GM18907 (cell line): Measurements from ENCODE around the gene BABAM2.

Experiments used
- ATAC-seq: cut with Tn5 transposase; IDR thresholded peaks from one replicate; pipeline ENCODE4 v1.9.1; 2021; ENCODE audit warnings: mild to moderate bottlenecking, moderate library complexity; ENCODE audit not compliant: unreplicated experiment

Gene BABAM2

GRCh38 chr2:28058791-28059190 lies 168.3 kb downstream of the BABAM2 start:
- ATAC-seq = no peak

DNA sequence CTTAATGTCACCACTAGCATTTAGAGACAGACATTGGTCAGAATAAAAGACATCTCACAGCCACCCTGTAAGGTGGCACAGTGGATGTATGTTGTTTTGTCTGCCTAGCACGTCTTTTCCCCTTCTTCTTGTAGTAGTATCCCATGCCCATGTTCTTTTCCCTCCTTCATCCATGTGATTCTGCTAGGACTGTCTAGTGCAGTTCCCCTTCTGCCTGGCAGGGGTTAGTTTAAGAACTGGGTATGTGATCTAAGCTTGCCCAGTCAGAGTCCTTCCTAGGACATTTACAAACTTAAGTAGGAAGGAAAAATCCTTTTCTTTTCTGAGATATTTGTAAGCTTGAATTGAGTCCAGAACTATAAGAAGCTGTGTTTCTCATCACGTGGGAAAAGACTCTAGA lies 172.3 kb downstream of the BABAM2 start:
- ATAC-seq = no peak

DNA sequence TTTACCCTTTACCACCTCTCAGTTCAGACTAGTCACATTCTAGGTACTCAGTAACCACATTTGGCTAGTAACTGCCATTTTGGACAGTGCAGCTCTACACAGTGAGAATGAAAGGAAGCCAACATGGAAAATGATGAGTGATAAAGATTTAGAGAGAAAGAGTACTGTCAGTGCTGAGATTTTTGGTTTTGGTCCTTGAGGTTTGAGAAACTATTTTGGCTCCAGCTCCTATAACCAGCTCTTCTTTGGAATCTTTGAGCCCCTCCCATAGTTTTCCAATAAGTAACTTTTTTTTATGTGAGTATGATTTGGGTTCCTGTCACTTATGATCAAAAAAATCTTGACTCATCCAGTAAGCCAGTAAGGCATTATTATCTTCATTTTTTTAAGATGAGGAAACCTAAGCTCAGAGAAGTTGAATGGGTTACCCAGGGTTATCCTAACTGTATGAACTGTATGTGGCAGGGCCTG lies 173.0 kb downstream of the BABAM2 start:
- no peak for ATAC-seq

DNA sequence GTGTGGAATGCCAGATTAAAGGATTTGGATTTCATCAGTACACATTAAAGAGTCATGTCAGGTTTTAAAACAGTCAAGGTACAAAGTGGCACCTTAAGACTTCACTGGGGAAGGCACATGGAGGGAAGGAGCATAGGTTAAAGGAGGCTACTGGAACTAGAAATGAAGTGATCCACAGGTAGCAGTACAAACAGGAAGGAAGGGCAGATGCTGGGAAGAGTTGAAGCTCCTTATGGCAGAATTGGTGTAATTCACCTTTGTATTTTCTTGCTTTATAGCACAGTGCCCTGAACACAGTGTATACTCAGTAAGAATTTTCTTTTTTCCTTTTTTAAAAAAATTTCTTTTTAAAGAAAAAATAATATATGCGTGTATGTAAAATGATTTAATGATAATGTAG lies 177.1 kb downstream of the BABAM2 start:
- no peak for ATAC-seq

DNA sequence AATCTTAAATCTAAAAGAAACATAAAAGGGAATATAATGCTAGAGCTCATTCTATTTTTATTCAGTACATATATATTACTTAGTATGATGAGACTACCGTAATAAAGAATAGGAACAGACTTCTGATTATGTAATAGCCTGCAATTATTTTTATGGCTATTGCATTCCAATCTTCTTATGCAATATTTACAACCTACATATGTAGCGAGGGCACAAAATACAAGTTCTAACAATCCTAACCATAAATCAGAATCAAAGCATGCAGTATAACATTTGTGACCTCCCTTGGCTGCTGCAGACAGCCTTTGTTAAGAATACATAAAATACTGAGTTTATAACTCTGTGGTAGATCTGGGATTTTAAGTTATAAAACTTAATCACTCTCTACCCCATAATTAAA lies 177.6 kb downstream of the BABAM2 start:
- ATAC-seq = no peak

DNA sequence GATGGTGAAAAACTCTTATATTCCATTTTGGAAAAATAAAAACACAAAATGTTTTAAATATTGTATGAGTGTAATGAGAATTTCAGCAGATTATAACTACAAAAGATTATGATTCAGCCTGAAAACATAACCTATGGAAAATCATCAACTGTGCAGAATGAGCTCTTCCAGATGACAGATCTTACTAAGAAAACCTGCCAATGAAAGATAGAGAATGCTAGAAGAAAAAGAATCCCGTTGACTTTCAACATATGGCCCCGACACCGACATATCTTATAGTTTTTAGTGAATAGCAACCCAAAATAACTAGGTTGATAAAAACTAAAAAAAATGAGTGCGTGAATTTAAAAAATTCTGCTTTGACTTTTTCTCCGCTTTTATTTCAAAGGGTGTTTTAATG lies 178.0 kb downstream of the BABAM2 start:
- no peak for ATAC-seq

DNA sequence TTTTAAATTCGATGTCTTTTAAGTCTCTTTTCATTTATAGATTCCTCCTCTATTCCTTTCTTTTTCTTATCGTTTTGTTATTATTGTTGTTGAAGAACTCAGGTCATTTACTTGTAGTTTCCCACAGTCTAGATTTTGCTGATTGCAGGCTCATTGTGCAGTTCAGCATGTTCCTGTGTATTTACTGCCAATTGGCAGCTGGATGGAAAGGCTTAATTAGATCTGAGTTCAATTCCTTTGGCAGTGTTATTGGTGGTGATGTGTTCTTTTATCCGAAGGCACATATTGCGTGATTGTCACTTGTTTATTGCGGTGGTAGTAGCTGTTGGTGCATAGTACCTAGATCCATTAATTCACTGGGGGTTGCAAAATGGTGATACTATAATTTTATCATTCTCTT lies 180.7 kb downstream of the BABAM2 start:
- no peak for ATAC-seq

GRCh38 chr2:28074137-28074536 lies 183.6 kb downstream of the BABAM2 start:
- no peak for ATAC-seq

- no peak for ATAC-seq
Observed at GRCh38 chr2:28080911-28081310, 190.4 kb downstream of the BABAM2 start.

- ATAC-seq = no peak
Observed at GRCh38 chr2:28082131-28082530, 191.6 kb downstream of the BABAM2 start.

DNA sequence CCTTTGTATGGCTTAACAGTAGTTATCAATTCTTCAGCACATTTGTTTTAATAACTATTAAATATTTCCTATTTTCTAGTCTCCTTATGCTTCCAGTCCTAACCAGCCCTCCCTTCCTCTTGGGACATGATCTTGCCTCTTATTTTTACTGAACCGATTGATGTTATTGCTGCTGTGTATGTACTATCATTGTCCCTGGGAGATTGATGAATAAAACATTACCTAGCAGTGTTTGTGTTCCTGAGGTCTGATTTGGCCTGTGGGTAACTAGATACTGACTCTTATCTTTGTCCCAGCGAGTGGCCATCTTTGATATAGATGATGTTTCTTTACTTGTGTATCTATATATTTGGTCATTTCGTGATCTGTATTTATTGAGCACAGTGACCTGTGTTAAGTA lies 192.9 kb downstream of the BABAM2 start:
- no peak for ATAC-seq

- no peak for ATAC-seq
Observed at GRCh38 chr2:28084564-28084963, 194.0 kb downstream of the BABAM2 start.

DNA sequence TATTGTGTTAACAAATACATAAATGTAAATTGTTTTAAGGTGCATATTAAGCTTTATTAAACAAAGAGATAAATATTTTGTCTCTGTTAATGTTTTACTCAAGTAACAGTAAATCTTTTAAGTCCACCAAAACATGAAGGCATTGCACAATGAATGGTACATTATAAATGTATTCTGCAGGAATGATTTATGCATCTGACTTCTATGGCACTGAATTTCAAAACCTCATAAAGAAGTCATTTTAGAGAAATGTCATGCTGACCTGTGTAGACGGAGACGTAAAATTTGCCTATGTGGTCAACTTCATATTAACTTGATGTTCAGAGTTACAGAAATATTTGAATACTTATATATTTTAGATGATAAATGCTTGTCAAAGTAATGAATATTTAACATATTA lies 194.7 kb downstream of the BABAM2 start:
- no peak for ATAC-seq

DNA sequence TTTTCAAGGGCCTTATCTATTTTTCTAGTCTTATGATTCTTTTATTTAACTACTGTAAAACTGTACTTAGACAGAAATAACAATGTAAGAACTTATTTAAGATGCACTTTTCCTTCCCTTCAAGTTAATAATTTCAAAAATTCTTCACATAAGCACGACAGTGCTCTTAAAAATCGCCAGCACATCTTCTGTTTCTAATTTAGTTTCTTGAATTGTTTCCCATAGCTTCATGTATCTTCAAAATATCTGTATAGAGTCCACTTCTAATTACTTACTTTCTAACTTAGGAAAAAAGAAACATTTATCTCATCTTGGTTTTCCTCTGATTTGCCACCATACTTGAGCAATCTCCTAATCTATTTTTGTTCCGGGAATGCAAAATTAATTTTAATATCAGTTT lies 196.1 kb downstream of the BABAM2 start:
- no peak for ATAC-seq

GRCh38 chr2:28088970-28089369 lies 198.4 kb downstream of the BABAM2 start:
- ATAC-seq = no peak

DNA sequence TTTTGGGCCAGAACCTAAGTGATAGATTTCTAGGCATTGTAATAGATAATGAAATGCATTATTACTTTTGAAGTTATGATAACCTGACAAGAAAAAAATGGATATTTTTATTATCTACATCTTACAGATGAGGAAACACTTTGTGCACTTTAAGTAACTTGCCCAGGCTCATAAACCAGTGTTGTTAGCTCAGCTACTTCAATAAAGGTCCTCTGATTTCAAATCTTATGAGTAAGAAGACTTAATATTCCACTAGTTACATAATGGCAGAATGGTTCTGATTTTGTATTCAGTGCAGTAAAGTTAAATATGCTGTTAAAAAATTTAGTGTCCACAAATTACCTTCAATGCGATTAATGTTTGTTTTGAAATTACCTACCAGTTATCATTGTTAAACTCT lies 199.0 kb downstream of the BABAM2 start:
- ATAC-seq = no peak

- ATAC-seq = no peak
Observed at GRCh38 chr2:28093308-28093707, 202.8 kb downstream of the BABAM2 start.

DNA sequence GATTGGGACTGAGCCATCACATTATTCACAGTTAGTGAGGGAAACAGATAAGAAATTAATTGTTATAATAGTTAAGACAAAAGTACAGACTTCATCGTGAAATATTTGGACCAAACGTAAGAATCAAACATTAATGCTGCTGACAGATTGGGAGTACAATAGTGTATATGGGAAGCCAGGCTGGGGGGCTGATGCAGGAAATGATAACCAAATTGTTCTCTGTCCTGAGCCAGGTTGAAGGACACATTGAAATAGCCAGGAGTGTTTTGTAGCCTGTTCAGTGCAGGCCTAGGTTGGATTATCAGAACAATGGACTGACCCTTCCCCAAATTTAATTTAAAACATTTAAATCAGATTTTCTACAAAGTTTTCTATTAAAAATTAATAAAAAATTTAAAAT lies 203.2 kb downstream of the BABAM2 start:
- no peak for ATAC-seq

- ATAC-seq = no peak
Observed at GRCh38 chr2:28094739-28095138, 204.2 kb downstream of the BABAM2 start.

DNA sequence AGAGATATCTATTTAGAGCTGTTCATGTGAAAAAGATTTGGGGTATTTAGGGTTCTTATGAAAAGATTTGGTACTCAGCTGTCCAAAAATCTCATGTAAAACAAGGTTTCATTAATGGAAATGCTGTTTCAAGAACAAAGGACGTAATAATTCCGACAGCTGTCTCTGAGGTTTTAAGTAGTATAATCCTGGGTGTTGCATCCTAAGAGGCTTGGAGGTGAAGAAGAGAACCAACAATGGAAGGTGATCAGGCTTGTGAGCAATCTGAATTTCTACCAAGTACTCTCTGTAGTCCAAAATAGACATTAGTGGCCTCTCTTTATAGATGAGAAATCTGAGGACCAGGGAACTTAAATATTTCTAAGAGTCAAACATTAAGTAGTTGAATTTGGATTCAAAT lies 205.1 kb downstream of the BABAM2 start:
- ATAC-seq = no peak

- no peak for ATAC-seq
Observed at GRCh38 chr2:28096421-28096820, 205.9 kb downstream of the BABAM2 start.

- ATAC-seq = no peak
Observed at GRCh38 chr2:28098501-28099225, 208.1 kb downstream of the BABAM2 start.

- ATAC-seq = no peak
Observed at GRCh38 chr2:28101123-28101522, 210.6 kb downstream of the BABAM2 start.
